CD8-positive, alpha-beta memory T cell (primary cell): ENCODE data around the gene RAB5B. TPM values are rescaled to one million over a fixed set of nuclear protein-coding genes. Genes with fewer than 3 reads are reported as not detected.
A peak's percentile ranks its signal among the peaks of the same experiment; 100 is the strongest.
"Not testable (repeated sequence)": the region's sequence is repeated elsewhere in the genome, so short reads cannot be mapped to it uniquely, and the experiment has no call there.

Experiments
- CTCF ChIA-PET: fragments of 350-600 bp; sonication (Branson Sonifier 250); formaldehyde crosslinking; loops from one replicate; lab custom pipeline; 2021; ENCODE audit warnings: antibody characterized with exemption; lab: Charles Lee
- POLR2A ChIA-PET: fragments of 350-600 bp; sonication (Branson Sonifier 250); formaldehyde crosslinking; loops from one replicate; lab custom pipeline; 2021; ENCODE audit warnings: antibody characterized with exemption; lab: Charles Lee
- DNase-seq, 5 donors: peaks; one replicate each; pipeline versions ENCODE4 v3.0.0 to v3.0.0-alpha.2; 2020 to 2022; ENCODE audit warnings: mixed read lengths in 1 of 5
- H3K27ac ChIP-seq: one replicate; pipeline ENCODE4 v1.7.0; 2013; ENCODE audit warnings: low read depth, mild to moderate bottlenecking, low read length, moderate library complexity
- H3K27me3 ChIP-seq: 2 replicates; pipeline ENCODE4 v1.7.0; 2013; ENCODE audit warnings: low read length, mild to moderate bottlenecking; ENCODE audit not compliant: insufficient read depth, poor library complexity, severe bottlenecking
- H3K36me3 ChIP-seq: 2 replicates; pipeline ENCODE4 v1.7.0; 2013; ENCODE audit warnings: mild to moderate bottlenecking, low read length, moderate library complexity; ENCODE audit not compliant: insufficient read depth
- H3K4me1 ChIP-seq: 2 replicates; pipeline ENCODE4 v1.7.0; 2013; ENCODE audit warnings: mild to moderate bottlenecking, low read length, moderate library complexity; ENCODE audit not compliant: insufficient read depth
- H3K4me3 ChIP-seq: 2 replicates; pipeline ENCODE4 v1.7.0; 2013; ENCODE audit warnings: mild to moderate bottlenecking, low read length
- H3K9me3 ChIP-seq: 2 replicates; pipeline ENCODE4 v1.7.0; 2013; ENCODE audit warnings: mild to moderate bottlenecking, low read length
- H3K27ac Mint-ChIP-seq, 8 donors: one replicate each; pipeline ENCODE4 v1.8.0; 2020 to 2021; ENCODE audit warnings: mixed read lengths in 8 of 8, mild to moderate bottlenecking in 6 of 8, inconsistent platforms in 3 of 8, moderate library complexity in 3 of 8
- H3K27me3 Mint-ChIP-seq, 2 donors: one replicate each; pipeline ENCODE4 v1.8.0; 2020 to 2021; ENCODE audit warnings: mixed read lengths in 2 of 2, mild to moderate bottlenecking in 1 of 2, moderate library complexity in 1 of 2
- H3K36me3 Mint-ChIP-seq, 3 donors: one replicate each; pipeline ENCODE4 v1.8.0; 2020 to 2021; ENCODE audit warnings: mixed read lengths in 3 of 3, inconsistent platforms in 1 of 3, mild to moderate bottlenecking in 1 of 3
- H3K4me1 Mint-ChIP-seq, 3 donors: one replicate each; pipeline ENCODE4 v1.8.0; 2020 to 2021; ENCODE audit warnings: mixed read lengths in 3 of 3, inconsistent platforms in 1 of 3, mild to moderate bottlenecking in 1 of 3
- H3K4me3 Mint-ChIP-seq, 7 donors: one replicate each; pipeline ENCODE4 v1.8.0; 2020 to 2021; ENCODE audit warnings: mixed read lengths in 7 of 7, mild to moderate bottlenecking in 6 of 7, moderate library complexity in 4 of 7, inconsistent platforms in 2 of 7
- H3K9me3 Mint-ChIP-seq, 5 donors: one replicate each; pipeline ENCODE4 v1.8.0; 2020 to 2022; ENCODE audit warnings: mixed read lengths in 5 of 5, mild to moderate bottlenecking in 3 of 5, moderate library complexity in 2 of 5, inconsistent platforms in 1 of 5
- polyA plus RNA-seq: library from polyadenylated mRNA; unstranded; fragments of 300-500 nt; fragmentation: Illumina TruSeq; gene quantifications from one replicate; pipeline ENCODE4 v1.2.3, GENCODE V29; 2021
- total RNA-seq, 2 experiments: library from RNA; stranded (reverse); gene quantifications; one replicate each; pipeline ENCODE4 v1.2.3, GENCODE V29; 2021

Gene RAB5B
- total and polyA plus RNA-seq, 3 experiments from 2014 or later: 36.6 to 68.5 (median 38.3) TPM

DNA sequence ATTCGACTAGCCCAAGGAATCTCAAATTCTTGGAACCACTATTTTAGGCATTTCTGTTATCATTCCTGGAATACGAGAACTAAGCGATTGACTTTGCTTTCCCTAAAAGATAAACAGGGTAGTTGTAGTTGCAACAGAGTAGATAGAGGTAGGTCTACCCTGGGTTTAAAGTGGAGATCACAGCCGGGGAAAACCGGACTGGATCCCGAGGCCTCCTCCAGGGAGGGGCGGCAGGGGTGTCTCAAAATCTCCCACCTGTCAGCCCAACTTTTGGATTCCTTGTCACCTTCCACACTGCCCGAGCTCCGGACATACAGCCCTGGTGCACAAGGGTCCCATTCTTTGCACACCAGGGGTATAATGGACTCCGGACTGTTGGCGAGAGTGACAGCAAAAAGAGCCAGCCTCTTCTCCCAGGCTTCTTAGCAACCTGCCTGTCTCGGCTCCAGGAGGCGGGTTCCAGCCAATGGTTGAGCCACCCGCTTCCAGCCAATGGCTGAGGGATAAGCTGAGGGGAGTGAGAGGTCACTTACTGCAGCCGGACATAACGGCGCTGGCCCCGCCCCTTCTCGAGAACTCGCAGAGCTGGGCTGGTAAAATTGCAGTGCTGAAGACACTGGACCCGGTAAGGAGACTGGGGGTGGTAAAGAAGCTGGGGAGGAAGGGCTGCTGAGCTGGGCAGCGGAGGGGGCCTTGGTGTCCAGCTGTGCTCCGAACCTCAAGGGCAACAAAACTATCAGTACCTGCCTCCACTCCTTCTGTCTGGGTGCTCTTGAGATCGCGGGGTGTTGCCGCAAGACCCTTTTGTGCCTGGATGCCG is 23.0 kb downstream of the RAB5B start, which contains the start of gene SUOX:
Gene SUOX (plus strand): TSS at position 562 of the 820 bp plus-strand sequence. CDS start 4,946 bp downstream, outside the sequence.
- Histone ChIP-seq H3K27me3 (no peaks in the 10 kb centered on the region), H3K36me3 (peaks cover 23% of the 10 kb centered on the region), H3K4me1 (peaks cover 5% of the 10 kb centered on the region), H3K9me3 (no peaks in the 10 kb centered on the region), H3K4me3 (peak within 1 kb of the TSS; percentile 17), H3K27ac (peak within 1 kb of the TSS; percentile 68)
- no peak for DNase-seq
- H3K36me3 Mint-ChIP-seq: peaks cover 0 to 28% (median 11%) of the 10 kb centered on the region in 3 donors
- peak within 1 kb of the TSS in 3 of 7 donors; percentile 37 to 69 (median 44) for H3K4me3 Mint-ChIP-seq
- H3K27me3 Mint-ChIP-seq: peaks cover 0 to 5% of the 10 kb centered on the region in 2 donors
- peak within 1 kb of the TSS in 5 of 8 donors; percentile 29 to 82 (median 58) for H3K27ac Mint-ChIP-seq
- H3K9me3 Mint-ChIP-seq: no peaks in the 10 kb centered on the region
- POLR2A ChIA-PET: interaction anchor here (0.7 to 0.9 kb wide), 2 partner anchors 44 to 114 kb away, joined by 3 read pairs; no protein-coding TSS in a partner anchor
- CTCF ChIA-PET: interaction anchor here (0.7 to 4.7 kb wide), 19 partner anchors 9 to 255 kb away, joined by 3 to 22 read pairs (median 4); partner anchors contain the start of genes RAB5B and RNF41
- H3K4me1 Mint-ChIP-seq: peaks cover 11 to 14% (median 13%) of the 10 kb centered on the region in 3 donors

GRCh38 chr12:55997535-55997859 is 23.6 kb downstream of the RAB5B start:
- H3K4me1 ChIP-seq: peaks cover 5% of the 10 kb centered on the region
- no peak for DNase-seq
- H3K27me3 ChIP-seq: no peaks in the 10 kb centered on the region
- H3K27me3 Mint-ChIP-seq: peaks cover 0 to 5% of the 10 kb centered on the region in 2 donors
- peaks cover 0 to 22% (median 7%) of the 10 kb centered on the region in 3 donors for H3K36me3 Mint-ChIP-seq
- H3K9me3 ChIP-seq: no peaks in the 10 kb centered on the region
- peak overlapping the region in 3 of 7 donors; percentile 31 to 69 (median 44) for H3K4me3 Mint-ChIP-seq
- no peaks in the 10 kb centered on the region for H3K9me3 Mint-ChIP-seq
- H3K27ac ChIP-seq: peak overlapping the region; percentile 68
- POLR2A ChIA-PET: interaction anchor here (0.7 to 0.9 kb wide), 2 partner anchors 44 to 115 kb away, joined by 3 read pairs; no protein-coding TSS in a partner anchor
- H3K27ac Mint-ChIP-seq: peak overlapping the region in 1 of 8 donors; percentile 55
- H3K4me1 Mint-ChIP-seq: peaks cover 11 to 14% (median 13%) of the 10 kb centered on the region in 3 donors
- peaks cover 17% of the 10 kb centered on the region for H3K36me3 ChIP-seq
- CTCF ChIA-PET: interaction anchor here (1.1 to 4.7 kb wide), 4 partner anchors 8 to 31 kb away, joined by 4 to 22 read pairs (median 12); partner anchors contain the start of gene RAB5B
- H3K4me3 ChIP-seq: no peak overlapping the region

- H3K4me3 ChIP-seq, POLR2A ChIA-PET, H3K4me3 Mint-ChIP-seq, H3K27ac ChIP-seq, DNase-seq, H3K27me3 ChIP-seq, H3K4me1 ChIP-seq, H3K36me3 ChIP-seq, H3K27me3 Mint-ChIP-seq, H3K9me3 Mint-ChIP-seq, H3K36me3 Mint-ChIP-seq, H3K27ac Mint-ChIP-seq, H3K9me3 ChIP-seq: not testable (repeated sequence)
- CTCF ChIA-PET: interaction anchor here (0.7 to 4.7 kb wide), 2 partner anchors 23 to 25 kb away, joined by 4 to 21 read pairs; partner anchors contain the start of gene RAB5B
- peaks cover 11 to 14% (median 13%) of the 10 kb centered on the region in 3 donors for H3K4me1 Mint-ChIP-seq
These were observed 25.6 kb downstream of the RAB5B start for GRCh38 chr12:55999522-55999921.

- peaks cover 11 to 15% (median 14%) of the 10 kb centered on the region in 3 donors for H3K4me1 Mint-ChIP-seq
- H3K4me3 Mint-ChIP-seq, H3K36me3 ChIP-seq, DNase-seq, H3K4me3 ChIP-seq, H3K9me3 Mint-ChIP-seq, H3K27me3 ChIP-seq, H3K4me1 ChIP-seq, H3K9me3 ChIP-seq, H3K27ac ChIP-seq, H3K27me3 Mint-ChIP-seq, H3K36me3 Mint-ChIP-seq, H3K27ac Mint-ChIP-seq, POLR2A ChIA-PET: not testable (repeated sequence)
- CTCF ChIA-PET: interaction anchor here (0.7 to 4.7 kb wide), 3 partner anchors 22 to 28 kb away, joined by 3 to 21 read pairs (median 4); partner anchors contain the start of gene RAB5B
These were observed 26.2 kb downstream of the RAB5B start for GRCh38 chr12:55999999-56000540.

DNA sequence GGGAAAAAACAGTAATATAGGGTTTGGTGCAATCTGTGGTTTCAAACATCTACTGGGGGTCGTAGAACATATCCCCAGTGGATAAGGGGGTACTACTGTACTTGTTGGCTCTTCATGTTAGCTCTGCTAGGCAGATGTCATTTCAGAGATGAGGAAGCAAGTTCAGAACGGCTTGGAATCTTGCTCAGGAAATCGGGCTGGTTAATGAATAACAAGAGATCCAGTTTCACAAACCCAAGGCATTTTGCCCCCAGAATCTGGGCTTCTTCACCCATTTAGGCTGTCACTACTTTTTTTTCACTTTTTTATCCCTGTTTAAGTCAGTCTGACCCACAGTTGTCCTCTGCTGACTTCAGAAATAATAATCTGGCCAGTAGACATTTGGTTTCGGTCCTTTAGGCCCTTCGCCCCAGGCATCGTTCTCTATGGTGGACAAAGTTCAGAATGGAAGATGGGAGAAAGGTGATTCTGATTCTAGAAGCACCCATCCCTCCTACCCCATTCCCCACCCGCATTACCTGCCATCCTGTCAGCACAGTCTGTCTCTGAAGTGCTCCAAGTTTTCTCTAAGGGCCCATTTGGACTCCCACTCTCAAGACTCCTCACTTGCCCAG is 27.7 kb downstream of the RAB5B start:
- Mint-ChIP-seq H3K4me3 (no peak overlapping the region), H3K4me1 (peaks cover 8 to 16% (median 10%) of the 10 kb centered on the region in 3 donors), H3K36me3 (no peaks in the 10 kb centered on the region), H3K27ac (no peak overlapping the region), H3K27me3 (peaks cover 0 to 5% of the 10 kb centered on the region in 2 donors), H3K9me3 (no peaks in the 10 kb centered on the region)
- POLR2A ChIA-PET: no interaction called here
- Histone ChIP-seq H3K36me3 (no peaks in the 10 kb centered on the region), H3K4me1 (peaks cover 5% of the 10 kb centered on the region), H3K27me3 (no peaks in the 10 kb centered on the region), H3K9me3 (no peaks in the 10 kb centered on the region), H3K27ac (no peak overlapping the region), H3K4me3 (no peak overlapping the region)
- CTCF ChIA-PET: no interaction called here
- DNase-seq: no peak

DNA sequence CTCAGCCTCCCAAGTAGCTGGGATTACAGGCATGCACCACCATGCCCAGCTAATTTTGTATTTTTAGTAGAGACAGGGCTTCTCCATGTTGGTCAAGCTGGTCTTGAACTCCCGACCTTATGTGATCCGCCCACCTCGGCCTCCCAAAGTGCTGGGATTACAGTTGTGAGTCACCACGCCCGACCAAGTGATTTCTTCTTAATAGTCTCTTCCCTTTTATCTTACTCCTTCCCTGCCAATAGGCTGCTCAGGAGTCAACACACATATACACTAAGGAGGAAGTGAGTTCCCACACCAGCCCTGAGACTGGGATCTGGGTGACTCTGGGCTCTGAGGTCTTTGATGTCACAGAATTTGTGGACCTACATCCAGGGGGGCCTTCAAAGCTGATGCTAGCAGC is 29.5 kb downstream of the RAB5B start:
- POLR2A ChIA-PET: interaction anchor here (0.7 kb wide), 1 partner anchor 359 kb away, joined by 6 read pairs; no protein-coding TSS in a partner anchor
- not testable (repeated sequence) for H3K27me3 ChIP-seq, H3K27me3 Mint-ChIP-seq, H3K36me3 ChIP-seq, H3K4me3 ChIP-seq, H3K36me3 Mint-ChIP-seq, H3K9me3 Mint-ChIP-seq, H3K9me3 ChIP-seq, H3K27ac ChIP-seq, DNase-seq
- H3K4me1 Mint-ChIP-seq: peaks cover 16 to 26% (median 17%) of the 10 kb centered on the region in 3 donors
- peak overlapping the region in 1 of 8 donors; percentile 38 for H3K27ac Mint-ChIP-seq
- CTCF ChIA-PET: interaction anchor here (1.2 kb wide), 1 partner anchor 26 kb away, joined by 3 read pairs; no protein-coding TSS in a partner anchor
- H3K4me1 ChIP-seq: peaks cover 11% of the 10 kb centered on the region
- H3K4me3 Mint-ChIP-seq: peak overlapping the region in 1 of 7 donors; percentile 10

GRCh38 chr12:56004211-56004610 is 30.3 kb downstream of the RAB5B start:
- peaks cover 19 to 32% (median 20%) of the 10 kb centered on the region in 3 donors for H3K4me1 Mint-ChIP-seq
- H3K9me3 Mint-ChIP-seq: no peaks in the 10 kb centered on the region
- no peak overlapping the region for H3K27ac Mint-ChIP-seq
- H3K36me3 Mint-ChIP-seq: no peaks in the 10 kb centered on the region
- H3K4me3 Mint-ChIP-seq: peak overlapping the region in 2 of 7 donors; percentile 36 to 55
- ChIA-PET POLR2A (no interaction called here), CTCF (interaction anchor here (1.2 kb wide), 1 partner anchor 25 kb away, joined by 3 read pairs; no protein-coding TSS in a partner anchor)
- DNase-seq: no peak
- Histone ChIP-seq H3K9me3 (no peaks in the 10 kb centered on the region), H3K4me3 (no peak overlapping the region), H3K27ac (no peak overlapping the region), H3K4me1 (peaks cover 11% of the 10 kb centered on the region), H3K27me3 (no peaks in the 10 kb centered on the region), H3K36me3 (no peaks in the 10 kb centered on the region)
- peaks cover 0 to 5% of the 10 kb centered on the region in 2 donors for H3K27me3 Mint-ChIP-seq
